PC-3 (cell line): ENCODE results near the gene PCDH20. TPM values are rescaled to one million over a fixed set of nuclear protein-coding genes. Genes with fewer than 3 reads are reported as not detected.
A peak's percentile ranks its signal among the peaks of the same experiment; 100 is the strongest.

Experiments used
- ATAC-seq: fragments of 200-7000 bp; cut with Tn5 transposase; 2 replicates; pipeline ENCODE4 v1.9.1; 2020; ENCODE audit warnings: mild to moderate bottlenecking, moderate library complexity
- Bru-seq: library from RNA; stranded (reverse); fragments of 400-500 nt; gene quantifications from one replicate; lab custom pipeline; 2021; lab: Mats Ljungman, UMichigan
- BruChase-seq, 2 experiments: library from RNA; stranded (reverse); fragments of 400-500 nt; gene quantifications; one replicate each; lab custom pipeline; 2021; lab: Mats Ljungman, UMichigan
- BruUV-seq: library from RNA; stranded (reverse); fragments of 400-500 nt; replicated peaks from 2 replicates; lab custom pipeline; 2021; lab: Mats Ljungman, UMichigan
- CTCF ChIA-PET: fragments of 300-600 bp; sonication (Branson Sonifier 250); formaldehyde crosslinking; loops from one replicate; lab custom pipeline; 2022; ENCODE audit warnings: antibody characterized with exemption; lab: Charles Lee
- POLR2A ChIA-PET: fragments of 300-600 bp; sonication (Branson Sonifier 250); formaldehyde crosslinking; loops from one replicate; lab custom pipeline; 2022; ENCODE audit warnings: antibody characterized with exemption; ENCODE audit not compliant: unreplicated experiment; lab: Charles Lee
- DNase-seq: peaks from one replicate; pipeline ENCODE4 v3.0.0-alpha.2; 2015
- H2AFZ ChIP-seq: fragments of 300-600 bp; sonication (generic); 2 replicates; pipeline ENCODE4 v1.6.0; 2016; ENCODE audit warnings: antibody characterized with exemption, low read length
- H3F3A ChIP-seq: fragments of 300-600 bp; sonication (generic); one replicate; pipeline ENCODE4 v1.6.0; 2017; ENCODE audit warnings: antibody characterized with exemption, low read length, control low read depth, mild to moderate bottlenecking; ENCODE audit not compliant: unreplicated experiment
- H3K27ac ChIP-seq: fragments of 300-600 bp; sonication (generic); 2 replicates; pipeline ENCODE4 v1.5.1; 2016; ENCODE audit warnings: mild to moderate bottlenecking, low read length
- H3K27me3 ChIP-seq: fragments of 300-600 bp; sonication (generic); 2 replicates; pipeline ENCODE4 v1.6.1; 2016; ENCODE audit warnings: low read length, mixed read lengths
- H3K36me3 ChIP-seq: fragments of 300-600 bp; sonication (generic); 2 replicates; pipeline ENCODE4 v1.6.1; 2016; ENCODE audit warnings: low read depth, mixed run types, low read length, mixed read lengths
- H3K4me1 ChIP-seq: fragments of 300-600 bp; sonication (generic); 2 replicates; pipeline ENCODE4 v1.5.1; 2016; ENCODE audit warnings: low read length; ENCODE audit not compliant: insufficient read depth
- H3K4me2 ChIP-seq: fragments of 300-600 bp; sonication (generic); 2 replicates; pipeline ENCODE4 v1.6.0; 2016; ENCODE audit warnings: low read length
- H3K4me3 ChIP-seq: fragments of 300-600 bp; sonication (generic); 2 replicates; pipeline ENCODE4 v1.5.1; 2016; ENCODE audit warnings: mild to moderate bottlenecking, low read length, mixed read lengths
- H3K79me2 ChIP-seq: fragments of 300-600 bp; sonication (generic); 2 replicates; pipeline ENCODE4 v1.6.1; 2017; ENCODE audit warnings: low read length, mixed read lengths
- H3K9ac ChIP-seq: fragments of 300-600 bp; sonication (generic); 2 replicates; pipeline ENCODE4 v1.6.0; 2016; ENCODE audit warnings: mild to moderate bottlenecking, low read length
- H3K9me2 ChIP-seq: fragments of 300-600 bp; sonication (generic); replicated peaks from 2 replicates; pipeline ENCODE4 v1.6.1; 2016; ENCODE audit warnings: mixed run types, low read length, mixed read lengths
- H3K9me3 ChIP-seq: fragments of 300-600 bp; sonication (generic); 2 replicates; pipeline ENCODE4 v1.6.1; 2016; ENCODE audit warnings: low read length, mixed read lengths
- H4K20me1 ChIP-seq: fragments of 300-600 bp; sonication (generic); 2 replicates; pipeline ENCODE4 v1.6.1; 2016; ENCODE audit warnings: low read length, mixed read lengths
- EZH2 ChIP-seq: fragments of 300-600 bp; sonication (generic); IDR thresholded peaks from one replicate; pipeline ENCODE4 v1.6.1; 2017; ENCODE audit warnings: antibody characterized with exemption, mild to moderate bottlenecking, low read length; ENCODE audit not compliant: unreplicated experiment
- EZH2phosphoT487 ChIP-seq: fragments of 300-600 bp; sonication (generic); IDR thresholded peaks from 2 replicates; pipeline ENCODE4 v1.6.1; 2018; ENCODE audit warnings: mild to moderate bottlenecking, antibody characterized with exemption, low read length, borderline replicate concordance
- intact Hi-C: fragments of 100-400 bp; cut with micrococcal nuclease; formaldehyde crosslinking; loops from 2 replicates; pipeline ENCODE4 v1.9.0; 2023
- long read RNA-seq: library from polyadenylated mRNA; unstranded; transcript quantifications from one replicate; pipeline ENCODE4 v2.0.0, GENCODE V29; 2021; ENCODE audit not compliant: unreplicated experiment
- total RNA-seq: library from RNA; depleted of rRNA; stranded (reverse); fragments of >200 nt; gene quantifications from 2 replicates; pipeline ENCODE4 v1.2.3, GENCODE V29; 2014; rRNA removed
- TF ChIP-seq, protein P1 (sequence below): fragments of 300-600 bp; sonication (generic); conservative IDR thresholded peaks from 2 replicates; pipeline ENCODE4 v1.5.1; 2017; ENCODE audit warnings: antibody characterized with exemption, low read depth, mild to moderate bottlenecking, low read length

Gene PCDH20, protein sequence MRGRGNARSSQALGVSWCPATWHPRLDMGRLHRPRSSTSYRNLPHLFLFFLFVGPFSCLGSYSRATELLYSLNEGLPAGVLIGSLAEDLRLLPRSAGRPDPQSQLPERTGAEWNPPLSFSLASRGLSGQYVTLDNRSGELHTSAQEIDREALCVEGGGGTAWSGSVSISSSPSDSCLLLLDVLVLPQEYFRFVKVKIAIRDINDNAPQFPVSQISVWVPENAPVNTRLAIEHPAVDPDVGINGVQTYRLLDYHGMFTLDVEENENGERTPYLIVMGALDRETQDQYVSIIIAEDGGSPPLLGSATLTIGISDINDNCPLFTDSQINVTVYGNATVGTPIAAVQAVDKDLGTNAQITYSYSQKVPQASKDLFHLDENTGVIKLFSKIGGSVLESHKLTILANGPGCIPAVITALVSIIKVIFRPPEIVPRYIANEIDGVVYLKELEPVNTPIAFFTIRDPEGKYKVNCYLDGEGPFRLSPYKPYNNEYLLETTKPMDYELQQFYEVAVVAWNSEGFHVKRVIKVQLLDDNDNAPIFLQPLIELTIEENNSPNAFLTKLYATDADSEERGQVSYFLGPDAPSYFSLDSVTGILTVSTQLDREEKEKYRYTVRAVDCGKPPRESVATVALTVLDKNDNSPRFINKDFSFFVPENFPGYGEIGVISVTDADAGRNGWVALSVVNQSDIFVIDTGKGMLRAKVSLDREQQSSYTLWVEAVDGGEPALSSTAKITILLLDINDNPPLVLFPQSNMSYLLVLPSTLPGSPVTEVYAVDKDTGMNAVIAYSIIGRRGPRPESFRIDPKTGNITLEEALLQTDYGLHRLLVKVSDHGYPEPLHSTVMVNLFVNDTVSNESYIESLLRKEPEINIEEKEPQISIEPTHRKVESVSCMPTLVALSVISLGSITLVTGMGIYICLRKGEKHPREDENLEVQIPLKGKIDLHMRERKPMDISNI
- total RNA-seq (0.52 and 0.62 TPM in 2 replicates), Bru-seq, nascent RNA (percentile 36 among the genes with signal in this experiment), BruChase-seq, experiment 1, labeled RNA remaining after a 6-hour chase (percentile 18 among the genes with signal in this experiment), BruChase-seq, experiment 2, labeled RNA remaining after a 2-hour chase (percentile 20 among the genes with signal in this experiment)
- long read RNA-seq, full-length matches to known transcripts = 8 of 13 reads
- long read RNA-seq, partial matches to known transcripts = 0 of 13 reads
- long read RNA-seq, other reads (novel, unspliced or antisense) = 5 of 13 reads

DNA sequence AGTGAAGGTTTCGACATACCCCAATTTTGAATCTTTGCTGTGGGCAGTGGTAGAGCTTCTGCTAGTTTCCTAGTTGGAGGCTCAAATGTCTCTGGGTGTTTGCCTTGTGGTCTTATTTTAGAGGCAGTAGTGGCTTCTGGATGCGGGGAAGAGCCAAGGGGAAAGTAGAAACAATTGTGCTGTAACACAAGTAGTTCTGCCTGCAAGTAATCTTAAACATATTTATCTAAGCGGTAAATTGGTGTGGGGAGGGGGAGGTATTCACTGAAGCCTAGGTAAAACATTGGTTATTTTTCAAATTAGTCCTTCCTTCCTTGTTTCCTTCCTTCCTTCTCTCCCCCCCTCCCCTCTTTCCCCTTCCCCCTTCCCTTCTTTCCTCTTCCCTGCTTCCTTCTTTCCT is at the start of gene PCDH20:
PCDH20 (minus strand) TSS at position 101 of the 400 bp plus-strand sequence. CDS start 691 bp downstream, outside the sequence.
- no peaks in the 10 kb centered on the region for H3K36me3 ChIP-seq
- H4K20me1 ChIP-seq = no peaks in the 10 kb centered on the region
- no peaks in the 10 kb centered on the region for H3K4me1 ChIP-seq
- ChIA-PET POLR2A (interaction anchor here (0.6 kb wide), 1 partner anchor 769 kb away, joined by 4 read pairs; no protein-coding TSS in a partner anchor), CTCF (interaction anchor here (0.5 to 1.4 kb wide), 2 partner anchors 184 to 539 kb away, joined by 3 read pairs; no protein-coding TSS in a partner anchor)
- DNase-seq (no peak), ATAC-seq (no peak; the same call in 1 of the 2 replicates)
- H3K79me2 ChIP-seq = no peaks in the 10 kb centered on the region
- intact Hi-C loops = loop anchor here (5.0 kb wide), 1 partner anchor 537 kb away; no protein-coding TSS in a partner anchor
- H3K4me2 ChIP-seq = peak within 1 kb of the TSS; percentile 94
- H3K27ac ChIP-seq = no peak within 1 kb of the TSS
- H3F3A ChIP-seq = no peaks in the 10 kb centered on the region
- no peaks in the 10 kb centered on the region for H3K27me3 ChIP-seq
- no peak within 1 kb of the TSS for H3K9ac ChIP-seq
- BruUV-seq = no TSS peak
- TF ChIP-seq, protein P1, sequence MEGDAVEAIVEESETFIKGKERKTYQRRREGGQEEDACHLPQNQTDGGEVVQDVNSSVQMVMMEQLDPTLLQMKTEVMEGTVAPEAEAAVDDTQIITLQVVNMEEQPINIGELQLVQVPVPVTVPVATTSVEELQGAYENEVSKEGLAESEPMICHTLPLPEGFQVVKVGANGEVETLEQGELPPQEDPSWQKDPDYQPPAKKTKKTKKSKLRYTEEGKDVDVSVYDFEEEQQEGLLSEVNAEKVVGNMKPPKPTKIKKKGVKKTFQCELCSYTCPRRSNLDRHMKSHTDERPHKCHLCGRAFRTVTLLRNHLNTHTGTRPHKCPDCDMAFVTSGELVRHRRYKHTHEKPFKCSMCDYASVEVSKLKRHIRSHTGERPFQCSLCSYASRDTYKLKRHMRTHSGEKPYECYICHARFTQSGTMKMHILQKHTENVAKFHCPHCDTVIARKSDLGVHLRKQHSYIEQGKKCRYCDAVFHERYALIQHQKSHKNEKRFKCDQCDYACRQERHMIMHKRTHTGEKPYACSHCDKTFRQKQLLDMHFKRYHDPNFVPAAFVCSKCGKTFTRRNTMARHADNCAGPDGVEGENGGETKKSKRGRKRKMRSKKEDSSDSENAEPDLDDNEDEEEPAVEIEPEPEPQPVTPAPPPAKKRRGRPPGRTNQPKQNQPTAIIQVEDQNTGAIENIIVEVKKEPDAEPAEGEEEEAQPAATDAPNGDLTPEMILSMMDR = no peak
- no peak for TF ChIP-seq EZH2
- TF ChIP-seq EZH2phosphoT487 = no peak
- H2AFZ ChIP-seq = peak within 1 kb of the TSS; percentile 94
- H3K4me3 ChIP-seq = peak within 1 kb of the TSS; percentile 69
- H3K9me2 ChIP-seq = no peaks in the 10 kb centered on the region
- H3K9me3 ChIP-seq = no peaks in the 10 kb centered on the region

DNA sequence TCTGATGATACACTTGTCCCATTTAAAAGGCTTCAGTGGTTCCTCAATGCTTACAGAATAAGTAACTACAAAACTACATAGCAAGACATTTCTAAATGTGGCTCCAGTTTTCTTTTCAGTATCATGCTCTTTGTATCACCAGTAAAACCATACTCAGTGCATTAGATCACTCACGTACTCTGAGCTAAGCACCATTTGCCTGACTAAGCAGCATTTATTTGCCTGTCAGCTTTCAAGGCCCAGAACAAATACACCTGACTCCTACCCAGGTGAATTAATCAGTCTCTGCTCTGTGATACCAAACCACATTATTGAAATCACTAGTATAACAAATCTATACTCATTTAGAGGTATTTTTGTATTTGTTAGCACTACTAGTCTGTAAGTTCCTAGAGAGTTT is 47.4 kb upstream of the PCDH20 start:
- H3K9me3 ChIP-seq = no peaks in the 10 kb centered on the region
- H3K4me1 ChIP-seq = no peaks in the 10 kb centered on the region
- intact Hi-C loops = no loop called here
- no peaks in the 10 kb centered on the region for H3K9me2 ChIP-seq
- CTCF ChIA-PET = no interaction called here
- no peaks in the 10 kb centered on the region for H3K36me3 ChIP-seq
- POLR2A ChIA-PET = no interaction called here
- TF ChIP-seq, protein P1 = no peak
- TF ChIP-seq EZH2phosphoT487 (no peak), EZH2 (no peak)
- ATAC-seq = no peak
- no peak overlapping the region for H3K4me3 ChIP-seq
- H3K79me2 ChIP-seq = no peaks in the 10 kb centered on the region
- BruUV-seq = no TSS peak
- no peaks in the 10 kb centered on the region for H3F3A ChIP-seq
- no peak for DNase-seq
- H3K4me2 ChIP-seq = no peak overlapping the region
- no peak overlapping the region for H3K9ac ChIP-seq
- H3K27me3 ChIP-seq = no peaks in the 10 kb centered on the region
- no peak overlapping the region for H3K27ac ChIP-seq
- H4K20me1 ChIP-seq = no peaks in the 10 kb centered on the region
- no peak overlapping the region for H2AFZ ChIP-seq
